Activated T-helper 2 cell treated with anti-CD3 and anti-CD28 coated beads, Interferon-gamma antibody, Interleukin-2, Interleukin-4, amounts not matched to agents 10 μg/mL and 5 μg/mL and 100 μg/mL, durations not matched to agents 14 hours and 24 hours and 36 hours (primary cell): ENCODE data around the gene ATAD1. TPM values are rescaled to one million over a fixed set of nuclear protein-coding genes. Genes with fewer than 3 reads are reported as not detected.
"Not testable (repeated sequence)": the region's sequence is repeated elsewhere in the genome, so short reads cannot be mapped to it uniquely, and the experiment has no call there.

ENCODE experiments used
- DNase-seq: peaks from one replicate; pipeline ENCODE4 v3.0.0; 2021; ENCODE audit warnings: low spot score
- H3K27ac Mint-ChIP-seq: one replicate; pipeline ENCODE4 v1.8.0; 2021; ENCODE audit warnings: mixed read lengths
- H3K27me3 Mint-ChIP-seq: one replicate; pipeline ENCODE4 v1.8.0; 2021; ENCODE audit warnings: low read depth, mixed read lengths
- H3K36me3 Mint-ChIP-seq: one replicate; pipeline ENCODE4 v1.8.0; 2021; ENCODE audit warnings: low read depth, mixed read lengths
- H3K4me1 Mint-ChIP-seq: one replicate; pipeline ENCODE4 v1.8.0; 2021; ENCODE audit warnings: low read depth, mixed read lengths
- H3K4me3 Mint-ChIP-seq: one replicate; pipeline ENCODE4 v1.8.0; 2021; ENCODE audit warnings: low read depth, mild to moderate bottlenecking, moderate library complexity, mixed read lengths
- H3K9me3 Mint-ChIP-seq: one replicate; pipeline ENCODE4 v1.8.0; 2021; ENCODE audit warnings: mixed read lengths
- intact Hi-C: fragments of 100-400 bp; cut with micrococcal nuclease; formaldehyde crosslinking; loops from one replicate; pipeline ENCODE4 v1.15.1; 2023
- total RNA-seq: library from RNA; stranded (reverse); gene quantifications from 2 replicates; pipeline ENCODE4 v1.2.3, GENCODE V29; 2022

ATAD1 gene
- total RNA-seq, 1 donor from 2014 or later = 50.2 TPM

DNA sequence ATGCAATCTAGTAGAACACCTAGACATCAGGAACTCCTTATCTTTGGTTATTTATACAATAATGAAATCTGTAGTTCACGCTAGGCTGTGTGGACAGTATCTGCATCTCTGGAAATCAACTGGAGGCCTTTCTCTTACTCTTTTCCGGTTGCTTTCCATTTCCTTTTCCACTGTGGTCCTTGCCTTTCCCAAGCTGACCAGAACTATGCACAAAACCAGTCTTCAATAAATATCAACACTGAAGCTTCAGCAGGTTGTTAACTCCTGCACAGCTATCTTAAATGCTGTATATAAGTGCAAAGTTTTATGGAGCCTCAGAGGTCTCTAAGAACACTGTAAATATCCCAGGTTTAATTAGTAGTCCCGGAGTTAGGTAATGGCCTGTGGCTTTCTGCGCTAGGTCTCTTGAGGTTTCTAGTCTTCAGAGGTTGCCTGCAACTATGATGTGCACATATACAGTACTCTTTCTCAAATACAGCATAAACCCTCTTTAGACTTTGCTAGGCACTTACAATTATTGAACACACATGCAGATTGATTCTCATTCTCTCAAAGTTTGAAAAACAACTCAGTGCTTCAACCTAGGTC lies 42.9 kb upstream of the ATAD1 start:
- no peak for DNase-seq
- Mint-ChIP-seq H3K27me3 (no peaks in the 10 kb centered on the region), H3K36me3 (peaks cover 17% of the 10 kb centered on the region), H3K4me1 (peaks cover 22% of the 10 kb centered on the region), H3K27ac (no peak overlapping the region), H3K4me3 (peak overlapping the region; percentile 98), H3K9me3 (no peaks in the 10 kb centered on the region)
- intact Hi-C loops = loop anchor here (2.0 to 5.0 kb wide), 6 partner anchors 66 to 1339 kb away; partner anchors contain the start of genes STAMBPL1 and WAPL

DNA sequence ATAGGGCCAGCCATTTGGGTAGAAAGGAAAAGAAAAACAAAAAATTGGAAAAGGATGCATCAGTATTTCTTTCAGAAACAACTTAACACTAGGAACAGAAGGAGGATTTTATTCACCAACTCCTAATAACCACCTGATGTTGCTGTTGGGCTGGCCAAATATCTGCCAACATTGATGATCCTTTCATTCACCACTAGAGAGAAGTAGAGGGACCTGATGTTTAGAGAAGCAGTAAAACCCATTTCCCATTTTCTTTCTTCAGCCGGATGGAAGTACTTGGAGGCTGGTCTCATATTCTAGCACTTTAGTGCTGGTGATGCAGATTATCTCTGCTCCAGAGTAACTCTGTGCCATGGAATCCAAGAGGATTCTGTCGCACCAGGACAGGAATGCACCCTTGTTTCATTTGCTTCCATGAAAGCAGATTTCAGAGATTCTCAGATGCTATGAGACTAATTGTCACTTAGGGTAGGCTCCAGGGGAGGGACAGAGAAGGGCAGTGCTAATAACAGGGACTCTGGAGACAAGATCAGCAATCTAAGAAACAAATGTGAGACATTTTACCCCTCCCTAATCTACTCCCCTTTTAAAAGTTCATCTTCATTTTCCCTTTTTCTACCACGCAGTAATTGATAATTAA lies 42.2 kb upstream of the ATAD1 start:
- Mint-ChIP-seq H3K36me3 (peaks cover 10% of the 10 kb centered on the region), H3K9me3 (peaks cover 4% of the 10 kb centered on the region), H3K27me3 (no peaks in the 10 kb centered on the region), H3K4me1 (peaks cover 18% of the 10 kb centered on the region), H3K27ac (no peak overlapping the region), H3K4me3 (peak overlapping the region; percentile 13)
- DNase-seq = no peak
- intact Hi-C loops = loop anchor here (2.0 to 5.0 kb wide), 6 partner anchors 67 to 1338 kb away; partner anchors contain the start of genes STAMBPL1 and WAPL

DNA sequence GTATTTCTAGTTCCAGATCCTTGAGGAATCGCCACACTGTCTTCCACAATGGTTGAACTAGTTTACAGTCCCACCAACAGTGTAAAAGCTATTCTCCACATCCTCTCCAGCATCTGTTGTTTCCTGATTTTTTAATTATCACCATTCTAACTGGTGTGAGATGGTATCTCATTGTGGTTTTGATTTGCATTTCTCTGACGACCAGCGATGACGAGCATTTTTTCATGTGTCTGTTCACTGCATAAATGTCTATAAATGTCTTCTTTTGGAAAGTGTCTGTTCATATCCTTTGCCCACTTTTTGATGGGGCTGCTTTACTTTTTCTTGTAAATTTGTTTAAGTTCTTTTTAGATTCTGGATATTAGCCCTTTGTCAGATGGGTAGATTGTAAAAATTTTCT lies 37.6 kb upstream of the ATAD1 start:
- DNase-seq, H3K4me3 Mint-ChIP-seq, H3K27me3 Mint-ChIP-seq, H3K9me3 Mint-ChIP-seq, H3K27ac Mint-ChIP-seq, intact Hi-C loops, H3K36me3 Mint-ChIP-seq: not testable (repeated sequence)
- peaks cover 15% of the 10 kb centered on the region for H3K4me1 Mint-ChIP-seq

GRCh38 chr10:87855247-87855646 lies 37.2 kb upstream of the ATAD1 start:
- H3K27me3 Mint-ChIP-seq, H3K9me3 Mint-ChIP-seq, DNase-seq, H3K4me3 Mint-ChIP-seq, intact Hi-C loops, H3K36me3 Mint-ChIP-seq, H3K27ac Mint-ChIP-seq: not testable (repeated sequence)
- H3K4me1 Mint-ChIP-seq = peaks cover 13% of the 10 kb centered on the region

GRCh38 chr10:87852089-87852488 lies 34.1 kb upstream of the ATAD1 start:
- Mint-ChIP-seq H3K4me1 (peaks cover 9% of the 10 kb centered on the region), H3K36me3 (no peaks in the 10 kb centered on the region), H3K9me3 (peaks cover 4% of the 10 kb centered on the region), H3K27ac (no peak overlapping the region), H3K27me3 (no peaks in the 10 kb centered on the region), H3K4me3 (no peak overlapping the region)
- no peak for DNase-seq
- intact Hi-C loops = no loop called here

GRCh38 chr10:87850742-87851205 lies 32.7 kb upstream of the ATAD1 start:
- intact Hi-C loops = loop anchor here (1.0 kb wide), 1 partner anchor 703 kb away; no protein-coding TSS in a partner anchor
- H3K4me1 Mint-ChIP-seq = peaks cover 9% of the 10 kb centered on the region
- peak; percentile 40 for DNase-seq
- H3K36me3 Mint-ChIP-seq = no peaks in the 10 kb centered on the region
- no peak overlapping the region for H3K4me3 Mint-ChIP-seq
- peaks cover 3% of the 10 kb centered on the region for H3K9me3 Mint-ChIP-seq
- H3K27ac Mint-ChIP-seq = no peak overlapping the region
- no peaks in the 10 kb centered on the region for H3K27me3 Mint-ChIP-seq

DNA sequence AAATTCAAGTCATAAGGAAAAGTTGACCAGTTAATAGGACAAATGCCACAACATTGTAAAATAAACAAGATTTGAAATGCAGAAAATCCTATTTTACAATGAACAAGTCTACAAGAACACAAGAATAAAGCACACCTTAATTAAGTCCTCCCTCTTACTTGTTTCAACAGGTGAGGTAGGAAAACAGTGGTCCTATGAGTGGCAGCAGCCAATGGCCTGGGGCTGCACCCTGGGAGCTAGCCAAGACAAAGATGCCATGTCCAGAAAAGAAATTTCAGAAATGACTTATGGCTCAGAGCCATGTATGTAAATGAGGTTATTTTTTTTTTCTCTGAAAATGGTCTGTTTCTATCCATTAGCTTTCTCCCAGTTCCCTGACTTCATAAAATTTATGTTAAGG lies 31.0 kb upstream of the ATAD1 start:
- Mint-ChIP-seq H3K27me3 (no peaks in the 10 kb centered on the region), H3K4me1 (peaks cover 7% of the 10 kb centered on the region), H3K27ac (no peak overlapping the region), H3K9me3 (no peaks in the 10 kb centered on the region), H3K36me3 (no peaks in the 10 kb centered on the region), H3K4me3 (no peak overlapping the region)
- DNase-seq = no peak
- intact Hi-C loops = no loop called here

GRCh38 chr10:87847550-87847949 lies 29.5 kb upstream of the ATAD1 start:
- no peak for DNase-seq
- Mint-ChIP-seq H3K9me3 (no peaks in the 10 kb centered on the region), H3K36me3 (no peaks in the 10 kb centered on the region), H3K27ac (no peak overlapping the region), H3K4me1 (peaks cover 9% of the 10 kb centered on the region), H3K4me3 (no peak overlapping the region), H3K27me3 (no peaks in the 10 kb centered on the region)
- intact Hi-C loops = no loop called here

GRCh38 chr10:87846711-87847110 lies 28.7 kb upstream of the ATAD1 start:
- H3K4me1 Mint-ChIP-seq = peaks cover 11% of the 10 kb centered on the region
- intact Hi-C loops, H3K27me3 Mint-ChIP-seq, H3K9me3 Mint-ChIP-seq, DNase-seq, H3K36me3 Mint-ChIP-seq, H3K27ac Mint-ChIP-seq, H3K4me3 Mint-ChIP-seq: not testable (repeated sequence)

DNA sequence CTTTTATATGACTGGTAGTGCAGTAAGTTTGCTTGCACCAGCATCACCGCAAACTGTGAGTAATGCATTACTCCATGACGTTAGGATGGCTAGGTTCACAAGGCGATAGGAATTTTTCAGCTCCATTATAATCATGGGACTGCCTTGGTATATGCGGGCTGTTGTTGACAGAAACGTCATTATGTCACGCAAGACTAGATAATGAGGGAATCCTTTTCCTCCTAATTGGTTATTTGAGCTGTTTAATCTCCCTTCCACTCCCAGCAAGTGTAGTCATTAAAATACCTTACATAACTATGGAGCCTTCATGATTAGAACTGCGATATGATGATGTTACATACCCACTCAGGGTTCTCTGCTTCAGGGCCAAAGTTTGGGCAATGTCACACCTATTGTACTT lies 28.0 kb upstream of the ATAD1 start:
- Mint-ChIP-seq H3K27me3 (no peaks in the 10 kb centered on the region), H3K9me3 (no peaks in the 10 kb centered on the region), H3K27ac (no peak overlapping the region), H3K4me3 (no peak overlapping the region), H3K36me3 (no peaks in the 10 kb centered on the region), H3K4me1 (peaks cover 10% of the 10 kb centered on the region)
- intact Hi-C loops = no loop called here
- no peak for DNase-seq

DNA sequence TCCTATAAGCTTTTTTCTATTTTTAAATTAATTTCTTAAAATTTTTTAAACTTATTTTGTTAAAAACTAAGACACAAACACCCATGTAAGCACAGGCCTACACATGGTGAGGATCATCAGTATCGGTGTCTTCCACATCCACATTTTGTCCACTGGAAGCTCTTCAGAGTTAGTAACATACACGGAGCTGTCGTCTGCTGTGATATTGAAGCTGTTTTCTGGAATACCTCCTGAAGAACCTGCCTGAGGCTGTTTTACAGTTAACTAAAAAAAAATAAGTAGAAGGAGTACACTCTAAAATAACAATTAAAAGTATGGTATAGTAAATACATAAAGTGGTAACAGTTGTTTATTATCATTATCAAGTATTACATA lies 27.6 kb upstream of the ATAD1 start:
- Mint-ChIP-seq H3K27me3 (no peaks in the 10 kb centered on the region), H3K27ac (no peak overlapping the region), H3K4me1 (peaks cover 7% of the 10 kb centered on the region), H3K36me3 (no peaks in the 10 kb centered on the region), H3K4me3 (no peak overlapping the region), H3K9me3 (no peaks in the 10 kb centered on the region)
- intact Hi-C loops = no loop called here
- DNase-seq = no peak

DNA sequence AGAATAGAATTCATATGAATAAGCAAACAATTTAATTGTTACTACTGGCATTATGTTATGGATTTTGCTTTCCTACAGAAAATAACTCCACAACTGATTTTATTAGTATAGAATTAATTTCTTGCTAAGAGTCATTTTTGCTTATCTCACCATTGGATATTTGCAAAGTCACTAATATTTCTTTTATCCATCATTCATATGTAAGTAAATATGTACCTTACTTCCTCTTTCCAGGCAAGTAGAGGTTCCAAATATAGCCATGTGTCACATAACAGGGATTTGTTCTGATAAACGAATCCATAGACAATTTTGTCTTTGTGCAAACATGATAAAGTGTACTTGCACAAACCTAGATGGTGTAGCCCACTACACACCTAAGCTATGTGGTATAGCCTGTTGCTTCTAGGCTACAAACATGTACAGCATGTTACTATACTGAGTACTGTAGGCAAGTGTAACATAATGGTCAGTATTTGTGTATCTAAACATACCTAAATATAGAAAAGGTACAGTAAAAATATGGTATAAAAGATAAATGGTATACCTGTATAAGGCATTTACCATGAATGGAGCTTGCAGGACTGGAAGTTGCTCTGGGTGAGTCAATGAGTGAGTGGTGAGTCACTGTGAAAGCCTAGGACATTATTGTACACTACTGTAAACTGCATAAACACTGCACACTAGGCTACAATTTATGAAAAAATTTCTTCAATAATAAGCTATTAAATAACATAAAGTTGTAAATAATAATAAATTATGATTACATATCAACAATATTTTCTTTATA lies 27.0 kb upstream of the ATAD1 start:
- DNase-seq = no peak
- intact Hi-C loops = no loop called here

DNA sequence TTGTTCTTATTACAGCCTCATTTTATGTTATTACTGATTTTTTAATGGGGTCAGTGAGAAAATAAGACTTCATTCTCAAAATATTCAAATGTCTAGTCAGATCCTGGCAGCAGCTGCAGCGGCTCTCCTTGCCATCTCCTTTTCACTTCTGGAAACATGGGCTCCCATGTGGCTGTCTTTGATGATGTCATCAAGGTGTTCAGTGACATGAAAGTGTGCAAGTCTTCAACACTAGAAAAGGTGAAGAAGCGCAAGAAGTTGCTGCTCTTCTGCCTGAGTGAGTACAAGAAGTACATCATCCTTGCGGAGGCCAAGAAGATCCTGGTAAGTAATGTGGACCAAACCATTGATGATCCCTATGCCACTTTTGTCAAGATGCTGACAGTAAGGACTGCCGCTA lies 25.7 kb upstream of the ATAD1 start:
- Mint-ChIP-seq H3K36me3 (no peaks in the 10 kb centered on the region), H3K27ac (no peak overlapping the region), H3K4me3 (no peak overlapping the region), H3K9me3 (no peaks in the 10 kb centered on the region), H3K27me3 (no peaks in the 10 kb centered on the region), H3K4me1 (peaks cover 7% of the 10 kb centered on the region)
- intact Hi-C loops = no loop called here
- DNase-seq = no peak

More for the DNA sequence above, 27.0 kb upstream of the ATAD1 start:
- H3K27me3 Mint-ChIP-seq = no peaks in the 10 kb centered on the region
- H3K9me3 Mint-ChIP-seq = no peaks in the 10 kb centered on the region
- H3K4me1 Mint-ChIP-seq = peaks cover 7% of the 10 kb centered on the region
- H3K4me3 Mint-ChIP-seq = no peak overlapping the region
- H3K27ac Mint-ChIP-seq = no peak overlapping the region
- no peaks in the 10 kb centered on the region for H3K36me3 Mint-ChIP-seq
